ENCODE measurements around the gene LPAR3.

The LPAR3 gene

GRCh38 chr1:84873366-84873765 is 19.6 kb downstream of the LPAR3 start:
- Histone ChIP-seq H3K9me2 (replicated peaks; ENCODE audit: insufficient read depth, low read length) (no peaks in the 10 kb centered on the region), H3K9me3 (replicated peaks; ENCODE audit: insufficient read depth, low read length) (no peaks in the 10 kb centered on the region), H3K4me3 (ENCODE audit: low read length) (no peak overlapping the region), H3K27ac (ENCODE audit: low read length) (no peak overlapping the region), H3K4me2 (ENCODE audit: low read depth, low read length) (no peak overlapping the region), H3K79me2 (ENCODE audit: low read length) (no peaks in the 10 kb centered on the region), H3F3A (ENCODE audit: insufficient read depth, low read length) (no peaks in the 10 kb centered on the region), H3K27me3 (replicated peaks; ENCODE audit: insufficient read depth, low read length) (no peaks in the 10 kb centered on the region), H2AFZ (ENCODE audit: low read length) (no peak overlapping the region), H3K9ac (ENCODE audit: low read length) (no peak overlapping the region), H3K36me3 (replicated peaks; ENCODE audit: insufficient read depth, low read length) (no peaks in the 10 kb centered on the region), H3K4me1 (ENCODE audit: low read length) (no peaks in the 10 kb centered on the region), H4K20me1 (ENCODE audit: insufficient read depth, low read length) (no peaks in the 10 kb centered on the region)
- TF ChIP-seq EZH2 (optimal IDR thresholded peaks at IDR 0.05; ENCODE audit: low read depth, low read length) = no peak
- no peak for TF ChIP-seq CTCF (IDR thresholded peaks at IDR 0.05; ENCODE audit: low read length)
- no peak for DNase-seq

DNA sequence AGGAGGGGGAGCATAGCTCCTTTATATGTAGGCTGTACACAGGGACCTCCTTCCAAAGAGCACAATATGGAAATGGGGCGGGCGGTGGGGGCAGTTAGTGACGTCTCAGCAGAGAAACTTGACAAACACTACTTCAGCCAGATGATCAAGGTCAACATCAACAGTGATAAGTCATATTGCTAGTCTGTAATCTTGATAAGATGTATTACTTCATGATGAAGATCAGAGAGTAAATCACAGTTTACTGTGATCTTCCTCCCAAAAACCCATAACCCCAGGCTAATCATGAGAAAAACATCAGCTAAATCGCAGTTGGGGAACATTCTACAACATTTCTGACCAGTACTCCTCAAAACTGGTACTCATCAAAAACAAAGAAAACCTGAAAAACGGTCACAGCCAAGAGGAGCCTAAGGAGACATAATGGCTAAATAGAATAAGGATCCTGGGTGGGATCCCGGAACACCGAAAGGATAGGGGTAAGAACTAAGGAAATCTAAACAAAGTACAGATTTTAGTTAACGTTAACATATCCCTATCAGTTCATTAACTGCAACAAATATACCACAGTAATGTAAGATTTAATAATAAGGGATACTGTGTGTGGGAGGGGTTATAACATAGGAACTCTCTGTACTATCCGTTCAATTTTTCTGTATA is 20.2 kb downstream of the LPAR3 start:
- H3K9me3 ChIP-seq (replicated peaks; ENCODE audit: insufficient read depth, low read length) = no peaks in the 10 kb centered on the region
- H3K9ac ChIP-seq (ENCODE audit: low read length) = no peak overlapping the region
- no peaks in the 10 kb centered on the region for H3K27me3 ChIP-seq (replicated peaks; ENCODE audit: insufficient read depth, low read length)
- H3F3A ChIP-seq (ENCODE audit: insufficient read depth, low read length) = no peaks in the 10 kb centered on the region
- no peaks in the 10 kb centered on the region for H3K9me2 ChIP-seq (replicated peaks; ENCODE audit: insufficient read depth, low read length)
- no peak for TF ChIP-seq EZH2 (optimal IDR thresholded peaks at IDR 0.05; ENCODE audit: low read depth, low read length)
- no peak for TF ChIP-seq CTCF (IDR thresholded peaks at IDR 0.05; ENCODE audit: low read length)
- TF ChIP-seq EZH2phosphoT487 (IDR thresholded peaks at IDR 0.05; ENCODE audit: low read length) = no peak
- no peak overlapping the region for H3K27ac ChIP-seq (ENCODE audit: low read length)
- no peaks in the 10 kb centered on the region for H3K79me2 ChIP-seq (ENCODE audit: low read length)
- no peaks in the 10 kb centered on the region for H3K36me3 ChIP-seq (replicated peaks; ENCODE audit: insufficient read depth, low read length)
- H2AFZ ChIP-seq (ENCODE audit: low read length) = no peak overlapping the region
- no peaks in the 10 kb centered on the region for H4K20me1 ChIP-seq (ENCODE audit: insufficient read depth, low read length)
- no peaks in the 10 kb centered on the region for H3K4me1 ChIP-seq (ENCODE audit: low read length)
- H3K4me2 ChIP-seq (ENCODE audit: low read depth, low read length) = no peak overlapping the region
- no peak for DNase-seq
- H3K4me3 ChIP-seq (ENCODE audit: low read length) = no peak overlapping the region

GRCh38 chr1:84871181-84871580 is 21.8 kb downstream of the LPAR3 start:
- Histone ChIP-seq H2AFZ (ENCODE audit: low read length) (no peak overlapping the region), H3K4me3 (ENCODE audit: low read length) (no peak overlapping the region), H3K27ac (ENCODE audit: low read length) (no peak overlapping the region), H3F3A (ENCODE audit: insufficient read depth, low read length) (no peaks in the 10 kb centered on the region), H4K20me1 (ENCODE audit: insufficient read depth, low read length) (no peaks in the 10 kb centered on the region), H3K36me3 (replicated peaks; ENCODE audit: insufficient read depth, low read length) (no peaks in the 10 kb centered on the region), H3K4me1 (ENCODE audit: low read length) (no peaks in the 10 kb centered on the region), H3K9me2 (replicated peaks; ENCODE audit: insufficient read depth, low read length) (no peaks in the 10 kb centered on the region), H3K9me3 (replicated peaks; ENCODE audit: insufficient read depth, low read length) (no peaks in the 10 kb centered on the region), H3K79me2 (ENCODE audit: low read length) (no peaks in the 10 kb centered on the region), H3K9ac (ENCODE audit: low read length) (no peak overlapping the region), H3K4me2 (ENCODE audit: low read depth, low read length) (no peak overlapping the region), H3K27me3 (replicated peaks; ENCODE audit: insufficient read depth, low read length) (no peaks in the 10 kb centered on the region)
- TF ChIP-seq EZH2phosphoT487 (IDR thresholded peaks at IDR 0.05; ENCODE audit: low read length) (no peak), EZH2 (optimal IDR thresholded peaks at IDR 0.05; ENCODE audit: low read depth, low read length) (no peak), CTCF (IDR thresholded peaks at IDR 0.05; ENCODE audit: low read length) (no peak)
- DNase-seq = no peak

All from MM.1S (cell line).